GM21447 (cell line): ENCODE results near the gene ULK2.

ENCODE experiments used
- ATAC-seq: cut with Tn5 transposase; IDR thresholded peaks from one replicate; pipeline ENCODE4 v1.9.1; 2021; ENCODE audit not compliant: unreplicated experiment

The ULK2 gene

DNA sequence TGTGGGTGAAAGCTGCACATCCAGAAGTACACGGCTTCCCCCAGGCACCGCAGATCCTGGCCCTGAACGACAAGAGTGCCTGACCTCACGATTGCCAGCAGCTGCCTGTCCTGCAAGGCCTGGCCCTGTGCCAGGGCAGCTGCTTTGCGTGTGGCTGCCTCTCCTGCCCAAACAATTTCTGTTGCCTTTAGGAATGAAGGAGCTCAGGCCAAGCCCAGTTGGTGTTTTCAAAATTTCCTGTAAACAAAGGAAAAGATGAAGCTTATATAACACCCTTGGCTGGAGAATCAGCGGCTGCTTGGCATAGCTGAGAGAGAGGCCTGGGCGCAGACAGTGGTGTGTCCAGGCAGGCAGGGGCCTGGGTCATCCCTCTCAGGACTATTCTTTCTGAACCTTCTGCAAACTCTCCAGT lies 139.6 kb downstream of the ULK2 start:
- ATAC-seq, result no peak

DNA sequence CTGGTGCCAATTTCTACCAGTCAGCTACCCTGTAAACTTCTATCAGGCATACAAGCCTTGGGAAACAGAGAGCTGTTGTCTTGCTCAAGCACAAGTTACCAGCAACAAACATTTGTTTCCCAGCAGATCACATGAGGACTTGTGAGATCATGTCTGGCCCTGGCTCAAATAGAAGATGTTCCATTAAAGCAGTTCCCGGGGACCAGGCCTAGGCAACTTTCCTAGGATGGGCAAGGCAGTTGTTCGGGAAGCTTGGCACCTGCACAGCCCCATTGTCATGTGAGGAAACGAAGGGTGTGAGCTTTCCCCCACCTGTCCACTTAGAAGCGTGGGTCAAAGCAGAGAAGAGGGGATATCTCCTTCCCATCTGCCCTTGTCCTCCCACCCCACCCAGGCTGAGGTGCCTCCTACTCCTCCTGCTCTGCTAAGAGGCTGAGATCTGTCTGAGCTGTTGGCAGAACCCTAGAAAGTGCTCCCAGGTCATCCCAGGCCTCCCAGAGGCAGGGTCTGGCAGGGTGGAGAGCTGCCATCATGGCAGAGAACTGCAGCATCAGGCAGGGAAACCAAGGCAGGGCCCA lies 140.1 kb downstream of the ULK2 start:
- ATAC-seq, result no peak

DNA sequence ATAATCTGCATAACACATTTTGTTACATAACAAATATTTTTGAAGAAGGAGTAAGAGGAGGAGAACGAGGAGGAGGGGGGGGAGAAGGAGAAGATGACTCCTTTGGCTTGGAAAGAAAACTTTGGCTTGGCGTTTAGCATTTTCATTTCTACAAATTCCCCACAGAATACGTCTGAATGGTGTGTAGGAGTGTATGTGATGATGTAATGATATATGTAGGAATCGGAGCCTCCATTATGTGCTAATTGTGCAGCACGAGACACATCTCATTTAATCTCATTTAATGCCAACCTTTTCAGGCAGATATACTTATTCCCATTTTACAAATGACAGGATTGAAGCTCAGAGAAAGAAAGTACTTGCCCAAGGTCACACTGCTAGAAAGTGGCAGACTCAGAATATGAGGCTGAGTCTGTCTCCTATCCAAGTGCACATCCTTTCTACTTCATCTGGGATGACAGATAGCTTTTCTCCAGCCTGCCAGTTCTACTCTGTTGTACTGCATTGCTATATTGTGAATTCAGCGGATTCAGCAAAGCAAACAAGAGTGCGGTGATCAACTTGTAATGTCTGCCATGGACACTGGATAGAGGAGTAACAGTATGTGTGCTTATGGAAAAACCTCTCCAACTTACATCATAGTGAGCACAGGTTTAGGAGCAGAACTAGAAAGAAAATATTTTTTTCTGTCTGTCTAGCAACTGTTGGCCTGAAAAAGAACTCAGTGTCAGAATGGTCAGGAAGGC lies 140.9 kb downstream of the ULK2 start:
- ATAC-seq, result no peak

DNA sequence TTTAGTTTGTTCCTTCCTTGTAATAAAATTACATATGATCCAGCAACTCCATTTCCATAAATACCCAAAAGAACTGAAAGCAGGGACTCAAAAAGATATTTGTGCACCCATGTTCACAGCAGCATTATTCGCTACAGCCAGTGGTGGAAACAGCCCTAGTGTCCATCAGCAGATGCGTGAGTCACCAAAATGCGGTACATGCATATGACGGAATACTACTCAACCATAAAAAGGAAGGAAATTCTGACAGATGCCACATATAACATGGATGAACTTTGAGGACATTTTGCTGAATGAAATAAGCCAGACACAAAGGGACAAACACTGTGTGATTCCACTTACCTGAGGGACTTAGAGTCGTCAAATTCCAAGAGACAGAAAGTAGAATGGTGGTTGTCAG lies 142.2 kb downstream of the ULK2 start:
- no peak for ATAC-seq

DNA sequence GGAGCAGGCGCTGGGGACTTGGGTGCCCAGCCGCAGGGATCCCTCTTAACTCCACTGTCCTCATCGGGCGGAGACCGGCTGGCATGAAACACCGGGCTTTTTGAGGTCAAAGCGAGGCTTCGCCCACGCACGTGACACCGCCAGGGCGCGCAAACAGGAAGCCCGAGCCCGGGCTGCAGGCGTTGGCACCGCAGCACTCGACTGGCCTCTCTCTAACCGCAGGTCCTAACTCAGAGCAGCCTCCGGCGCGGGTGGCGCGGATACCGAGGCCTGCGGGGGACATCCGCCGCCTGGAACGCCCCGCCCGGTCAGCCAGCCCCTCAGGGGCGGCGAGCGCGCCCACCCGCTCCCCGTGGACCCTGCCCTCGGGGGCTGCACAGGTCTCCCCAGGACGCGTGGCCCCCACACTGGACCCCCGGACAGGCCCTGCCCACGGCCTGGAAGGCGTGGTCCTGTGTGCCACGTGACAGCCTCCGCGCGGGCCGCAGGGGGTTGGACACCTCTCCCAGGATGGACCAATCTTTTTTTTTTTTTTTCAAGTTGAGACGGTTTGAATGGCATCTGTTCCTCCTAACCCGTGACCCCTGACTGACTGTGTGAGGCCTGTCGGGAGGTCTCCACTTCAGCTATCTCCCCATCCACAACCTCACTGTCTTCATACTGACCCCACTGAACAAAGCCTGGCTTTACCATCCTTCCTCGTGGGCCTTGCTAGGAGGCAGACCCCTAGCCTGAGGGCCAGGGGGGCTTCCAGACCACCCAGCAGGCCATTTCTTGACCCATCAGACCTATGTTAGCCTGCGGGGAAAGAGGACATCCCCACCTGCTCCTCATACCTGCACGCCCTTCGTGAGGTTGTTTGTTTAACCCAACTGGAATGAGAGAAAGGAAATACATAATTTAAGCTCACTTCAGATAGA lies 143.0 kb downstream of the ULK2 start:
- ATAC-seq, result no peak

DNA sequence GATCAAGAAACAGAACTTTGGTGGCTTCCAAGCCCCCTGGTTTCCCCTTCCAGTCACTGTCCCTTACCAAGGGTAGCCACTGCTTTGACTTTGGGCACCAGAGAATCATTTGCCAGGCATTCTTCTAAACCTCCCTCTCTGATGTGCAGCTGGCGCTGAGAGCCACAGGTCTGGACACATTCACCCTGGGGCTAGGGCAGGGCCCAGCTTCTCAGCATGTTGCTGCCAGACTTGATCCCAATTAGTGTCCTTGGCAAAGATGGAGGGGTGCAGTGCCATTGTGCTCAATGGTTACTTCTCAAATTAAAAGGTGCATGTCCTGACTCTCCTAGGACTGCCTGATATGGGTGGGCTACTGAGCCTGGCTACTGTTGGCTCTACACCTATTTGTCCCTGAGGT lies 143.8 kb downstream of the ULK2 start:
- ATAC-seq, result no peak
